Lower leg skin (tissue), 3 donors: ENCODE measurements around the gene HARBI1.

Experiments used
- CTCF ChIP-seq, 3 donors: fragments of 450-650 bp; IDR thresholded peaks; one replicate each; pipeline ENCODE4 v1.5.1; 2016; ENCODE audit warnings: antibody characterized with exemption in 3 of 3, mild to moderate bottlenecking in 3 of 3, moderate library complexity in 2 of 3
- POLR2A ChIP-seq, 2 donors: fragments of 450-650 bp; IDR thresholded peaks; one replicate each; pipeline ENCODE4 v1.6.1; 2016 to 2017; ENCODE audit warnings: antibody characterized with exemption in 2 of 2, mild to moderate bottlenecking in 1 of 2, moderate library complexity in 1 of 2

- TF ChIP-seq CTCF (IDR thresholded peaks at IDR 0.05) (no peak), POLR2A (IDR thresholded peaks at IDR 0.05) (no peak)
Measured at GRCh38 chr11:46664612-46665011, 47.6 kb upstream of the HARBI1 start.
